KG1 (cell line): ENCODE results near the gene MAGEF1.

ENCODE experiments used
- DNase-seq: peaks from one replicate; lab custom pipeline; 2025; lab: John Stamatoyannopoulos, UW

The MAGEF1 gene

GRCh38 chr3:184725176-184725719 lies 13.4 kb upstream of the MAGEF1 start:
- no peak for DNase-seq

- no peak for DNase-seq
These were observed 12.8 kb upstream of the MAGEF1 start for GRCh38 chr3:184724699-184725098.

- DNase-seq, result no peak
These were observed 7.8 kb upstream of the MAGEF1 start for GRCh38 chr3:184719709-184720108.

GRCh38 chr3:184718431-184718830 lies 6.6 kb upstream of the MAGEF1 start:
- DNase-seq, result no peak

GRCh38 chr3:184717399-184717983 lies 5.6 kb upstream of the MAGEF1 start:
- no peak for DNase-seq

GRCh38 chr3:184716622-184717398 lies 4.9 kb upstream of the MAGEF1 start:
- no peak for DNase-seq

- DNase-seq, result no peak
These were observed 4.2 kb upstream of the MAGEF1 start for GRCh38 chr3:184715943-184716621.

- DNase-seq, result no peak
These were observed 1.7 kb upstream of the MAGEF1 start for GRCh38 chr3:184713521-184713920.

GRCh38 chr3:184713040-184713355 lies 1.1 kb upstream of the MAGEF1 start:
- DNase-seq, result no peak

- no peak for DNase-seq
These were observed 580 bp upstream of the MAGEF1 start for GRCh38 chr3:184712248-184713039.

GRCh38 chr3:184710870-184711492 lies 883 bp downstream of the MAGEF1 start:
- DNase-seq, result no peak

- no peak for DNase-seq
These were observed 8.2 kb downstream of the MAGEF1 start for GRCh38 chr3:184703657-184704056.

- DNase-seq, result no peak
These were observed 11.1 kb downstream of the MAGEF1 start for GRCh38 chr3:184700759-184701158.

- DNase-seq, result no peak
These were observed 14.0 kb downstream of the MAGEF1 start for GRCh38 chr3:184697845-184698244.

- no peak for DNase-seq
These were observed 15.2 kb downstream of the MAGEF1 start for GRCh38 chr3:184696697-184697096.

GRCh38 chr3:184694716-184695115 lies 17.1 kb downstream of the MAGEF1 start:
- no peak for DNase-seq

- no peak for DNase-seq
These were observed 17.7 kb downstream of the MAGEF1 start for GRCh38 chr3:184694133-184694665.

- DNase-seq, result no peak
These were observed 18.6 kb downstream of the MAGEF1 start for GRCh38 chr3:184693011-184693975.

GRCh38 chr3:184691397-184692231 lies 20.2 kb downstream of the MAGEF1 start:
- no peak for DNase-seq
